PC-3 (cell line): Measurements from ENCODE around the gene CEBPG. TPM values are rescaled to one million over a fixed set of nuclear protein-coding genes. Genes with fewer than 3 reads are reported as not detected.

ENCODE experiments used
- ATAC-seq: fragments of 200-7000 bp; cut with Tn5 transposase; 2 replicates; pipeline ENCODE4 v1.9.1; 2020; ENCODE audit warnings: mild to moderate bottlenecking, moderate library complexity
- BruUV-seq: library from RNA; stranded (reverse); fragments of 400-500 nt; replicated peaks from 2 replicates; lab custom pipeline; 2021; lab: Mats Ljungman, UMichigan
- CTCF ChIA-PET: fragments of 300-600 bp; sonication (Branson Sonifier 250); formaldehyde crosslinking; loops from one replicate; lab custom pipeline; 2022; ENCODE audit warnings: antibody characterized with exemption; lab: Charles Lee
- POLR2A ChIA-PET: fragments of 300-600 bp; sonication (Branson Sonifier 250); formaldehyde crosslinking; loops from one replicate; lab custom pipeline; 2022; ENCODE audit warnings: antibody characterized with exemption; ENCODE audit not compliant: unreplicated experiment; lab: Charles Lee
- DNase-seq: peaks from one replicate; pipeline ENCODE4 v3.0.0-alpha.2; 2015
- H2AFZ ChIP-seq: fragments of 300-600 bp; sonication (generic); 2 replicates; pipeline ENCODE4 v1.6.0; 2016; ENCODE audit warnings: antibody characterized with exemption, low read length
- H3F3A ChIP-seq: fragments of 300-600 bp; sonication (generic); one replicate; pipeline ENCODE4 v1.6.0; 2017; ENCODE audit warnings: antibody characterized with exemption, low read length, control low read depth, mild to moderate bottlenecking; ENCODE audit not compliant: unreplicated experiment
- H3K27ac ChIP-seq: fragments of 300-600 bp; sonication (generic); 2 replicates; pipeline ENCODE4 v1.5.1; 2016; ENCODE audit warnings: mild to moderate bottlenecking, low read length
- H3K27me3 ChIP-seq: fragments of 300-600 bp; sonication (generic); 2 replicates; pipeline ENCODE4 v1.6.1; 2016; ENCODE audit warnings: low read length, mixed read lengths
- H3K36me3 ChIP-seq: fragments of 300-600 bp; sonication (generic); 2 replicates; pipeline ENCODE4 v1.6.1; 2016; ENCODE audit warnings: low read depth, mixed run types, low read length, mixed read lengths
- H3K4me1 ChIP-seq: fragments of 300-600 bp; sonication (generic); 2 replicates; pipeline ENCODE4 v1.5.1; 2016; ENCODE audit warnings: low read length; ENCODE audit not compliant: insufficient read depth
- H3K4me2 ChIP-seq: fragments of 300-600 bp; sonication (generic); 2 replicates; pipeline ENCODE4 v1.6.0; 2016; ENCODE audit warnings: low read length
- H3K4me3 ChIP-seq: fragments of 300-600 bp; sonication (generic); 2 replicates; pipeline ENCODE4 v1.5.1; 2016; ENCODE audit warnings: mild to moderate bottlenecking, low read length, mixed read lengths
- H3K79me2 ChIP-seq: fragments of 300-600 bp; sonication (generic); 2 replicates; pipeline ENCODE4 v1.6.1; 2017; ENCODE audit warnings: low read length, mixed read lengths
- H3K9ac ChIP-seq: fragments of 300-600 bp; sonication (generic); 2 replicates; pipeline ENCODE4 v1.6.0; 2016; ENCODE audit warnings: mild to moderate bottlenecking, low read length
- H3K9me2 ChIP-seq: fragments of 300-600 bp; sonication (generic); replicated peaks from 2 replicates; pipeline ENCODE4 v1.6.1; 2016; ENCODE audit warnings: mixed run types, low read length, mixed read lengths
- H3K9me3 ChIP-seq: fragments of 300-600 bp; sonication (generic); 2 replicates; pipeline ENCODE4 v1.6.1; 2016; ENCODE audit warnings: low read length, mixed read lengths
- H4K20me1 ChIP-seq: fragments of 300-600 bp; sonication (generic); 2 replicates; pipeline ENCODE4 v1.6.1; 2016; ENCODE audit warnings: low read length, mixed read lengths
- EZH2 ChIP-seq: fragments of 300-600 bp; sonication (generic); IDR thresholded peaks from one replicate; pipeline ENCODE4 v1.6.1; 2017; ENCODE audit warnings: antibody characterized with exemption, mild to moderate bottlenecking, low read length; ENCODE audit not compliant: unreplicated experiment
- EZH2phosphoT487 ChIP-seq: fragments of 300-600 bp; sonication (generic); IDR thresholded peaks from 2 replicates; pipeline ENCODE4 v1.6.1; 2018; ENCODE audit warnings: mild to moderate bottlenecking, antibody characterized with exemption, low read length, borderline replicate concordance
- intact Hi-C: fragments of 100-400 bp; cut with micrococcal nuclease; formaldehyde crosslinking; loops from 2 replicates; pipeline ENCODE4 v1.9.0; 2023
- total RNA-seq: library from RNA; depleted of rRNA; stranded (reverse); fragments of >200 nt; gene quantifications from 2 replicates; pipeline ENCODE4 v1.2.3, GENCODE V29; 2014
- TF ChIP-seq, protein P1 (sequence below): fragments of 300-600 bp; sonication (generic); conservative IDR thresholded peaks from 2 replicates; pipeline ENCODE4 v1.5.1; 2017; ENCODE audit warnings: antibody characterized with exemption, low read depth, mild to moderate bottlenecking, low read length

The CEBPG gene
- total RNA-seq, 1 experiment from 2014 or later: 24.6 TPM

DNA sequence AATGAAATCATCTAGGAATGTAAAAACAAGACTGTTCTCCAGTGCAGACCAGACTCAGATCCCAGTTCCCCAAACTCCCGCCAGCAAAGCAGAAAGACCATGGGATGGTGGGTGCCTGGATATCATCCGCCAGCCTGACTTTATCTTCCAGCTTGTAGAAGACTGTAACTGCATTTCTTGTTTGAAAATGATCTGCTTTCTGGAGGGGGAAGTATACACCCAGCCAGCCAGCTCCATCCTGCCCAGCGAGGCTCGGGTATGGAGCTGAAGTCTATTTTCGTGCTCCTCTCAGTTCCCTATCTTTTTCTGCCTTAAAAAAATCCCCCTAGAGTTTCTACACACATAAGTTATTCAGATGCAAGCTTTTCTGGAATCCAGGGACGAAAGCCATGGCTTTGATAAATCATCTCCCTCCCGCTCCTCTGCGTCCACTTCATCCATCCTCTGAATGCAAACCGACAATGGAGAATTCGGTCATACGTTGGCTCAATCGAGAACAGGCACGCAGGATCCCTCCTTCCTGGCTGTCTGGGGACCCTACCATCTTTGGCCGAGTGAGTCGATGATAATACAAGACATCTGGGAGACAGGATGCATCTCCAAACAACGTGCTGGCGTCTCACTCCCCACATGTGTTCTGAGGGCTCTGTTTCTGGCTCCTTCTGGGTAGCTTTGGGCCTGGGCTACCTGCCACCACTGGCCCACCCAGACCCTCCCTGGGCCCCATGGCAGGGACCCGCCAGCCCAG, 31.2 kb downstream of the CEBPG start:
- no peak for ATAC-seq
- intact Hi-C loops: no loop called here
- TF ChIP-seq, protein P1, sequence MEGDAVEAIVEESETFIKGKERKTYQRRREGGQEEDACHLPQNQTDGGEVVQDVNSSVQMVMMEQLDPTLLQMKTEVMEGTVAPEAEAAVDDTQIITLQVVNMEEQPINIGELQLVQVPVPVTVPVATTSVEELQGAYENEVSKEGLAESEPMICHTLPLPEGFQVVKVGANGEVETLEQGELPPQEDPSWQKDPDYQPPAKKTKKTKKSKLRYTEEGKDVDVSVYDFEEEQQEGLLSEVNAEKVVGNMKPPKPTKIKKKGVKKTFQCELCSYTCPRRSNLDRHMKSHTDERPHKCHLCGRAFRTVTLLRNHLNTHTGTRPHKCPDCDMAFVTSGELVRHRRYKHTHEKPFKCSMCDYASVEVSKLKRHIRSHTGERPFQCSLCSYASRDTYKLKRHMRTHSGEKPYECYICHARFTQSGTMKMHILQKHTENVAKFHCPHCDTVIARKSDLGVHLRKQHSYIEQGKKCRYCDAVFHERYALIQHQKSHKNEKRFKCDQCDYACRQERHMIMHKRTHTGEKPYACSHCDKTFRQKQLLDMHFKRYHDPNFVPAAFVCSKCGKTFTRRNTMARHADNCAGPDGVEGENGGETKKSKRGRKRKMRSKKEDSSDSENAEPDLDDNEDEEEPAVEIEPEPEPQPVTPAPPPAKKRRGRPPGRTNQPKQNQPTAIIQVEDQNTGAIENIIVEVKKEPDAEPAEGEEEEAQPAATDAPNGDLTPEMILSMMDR: no peak
- TF ChIP-seq EZH2 (no peak), EZH2phosphoT487 (no peak)
- H3K4me2 ChIP-seq: no peak overlapping the region
- no peaks in the 10 kb centered on the region for H3K4me1 ChIP-seq
- H2AFZ ChIP-seq: no peak overlapping the region
- H3K9me2 ChIP-seq: no peaks in the 10 kb centered on the region
- no TSS peak for BruUV-seq
- H3K27me3 ChIP-seq: no peaks in the 10 kb centered on the region
- no peak overlapping the region for H3K9ac ChIP-seq
- H3K79me2 ChIP-seq: no peaks in the 10 kb centered on the region
- no peak for DNase-seq
- no peaks in the 10 kb centered on the region for H3K9me3 ChIP-seq
- H3F3A ChIP-seq: no peaks in the 10 kb centered on the region
- POLR2A ChIA-PET: no interaction called here
- H3K27ac ChIP-seq: no peak overlapping the region
- CTCF ChIA-PET: no interaction called here
- H3K4me3 ChIP-seq: no peak overlapping the region
- H3K36me3 ChIP-seq: no peaks in the 10 kb centered on the region
- no peaks in the 10 kb centered on the region for H4K20me1 ChIP-seq

DNA sequence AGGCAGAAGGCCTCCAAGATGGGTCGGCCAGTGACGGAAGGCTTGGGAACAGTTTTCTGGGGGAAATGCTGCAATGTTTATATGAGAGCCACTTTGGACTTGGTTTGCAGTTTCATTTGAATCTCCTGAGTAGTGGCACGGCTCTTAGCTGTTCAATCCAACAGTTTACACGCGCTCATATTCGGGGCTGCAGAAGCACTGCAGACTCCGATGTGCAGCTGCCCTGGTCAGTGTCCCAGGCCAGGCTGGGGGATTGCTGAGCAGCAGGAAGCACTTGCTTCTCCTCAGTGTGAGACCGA, 31.7 kb downstream of the CEBPG start:
- no TSS peak for BruUV-seq
- Histone ChIP-seq H3K4me3 (no peak overlapping the region), H3K9me2 (no peaks in the 10 kb centered on the region), H3K36me3 (no peaks in the 10 kb centered on the region), H3K79me2 (no peaks in the 10 kb centered on the region), H4K20me1 (no peaks in the 10 kb centered on the region), H3K27me3 (no peaks in the 10 kb centered on the region), H3K9me3 (no peaks in the 10 kb centered on the region), H2AFZ (no peak overlapping the region), H3F3A (no peaks in the 10 kb centered on the region), H3K4me1 (no peaks in the 10 kb centered on the region), H3K27ac (no peak overlapping the region), H3K4me2 (no peak overlapping the region), H3K9ac (no peak overlapping the region)
- ATAC-seq (no peak), DNase-seq (no peak)
- intact Hi-C loops: no loop called here
- ChIA-PET POLR2A (no interaction called here), CTCF (no interaction called here)
- TF ChIP-seq EZH2phosphoT487: no peak

DNA sequence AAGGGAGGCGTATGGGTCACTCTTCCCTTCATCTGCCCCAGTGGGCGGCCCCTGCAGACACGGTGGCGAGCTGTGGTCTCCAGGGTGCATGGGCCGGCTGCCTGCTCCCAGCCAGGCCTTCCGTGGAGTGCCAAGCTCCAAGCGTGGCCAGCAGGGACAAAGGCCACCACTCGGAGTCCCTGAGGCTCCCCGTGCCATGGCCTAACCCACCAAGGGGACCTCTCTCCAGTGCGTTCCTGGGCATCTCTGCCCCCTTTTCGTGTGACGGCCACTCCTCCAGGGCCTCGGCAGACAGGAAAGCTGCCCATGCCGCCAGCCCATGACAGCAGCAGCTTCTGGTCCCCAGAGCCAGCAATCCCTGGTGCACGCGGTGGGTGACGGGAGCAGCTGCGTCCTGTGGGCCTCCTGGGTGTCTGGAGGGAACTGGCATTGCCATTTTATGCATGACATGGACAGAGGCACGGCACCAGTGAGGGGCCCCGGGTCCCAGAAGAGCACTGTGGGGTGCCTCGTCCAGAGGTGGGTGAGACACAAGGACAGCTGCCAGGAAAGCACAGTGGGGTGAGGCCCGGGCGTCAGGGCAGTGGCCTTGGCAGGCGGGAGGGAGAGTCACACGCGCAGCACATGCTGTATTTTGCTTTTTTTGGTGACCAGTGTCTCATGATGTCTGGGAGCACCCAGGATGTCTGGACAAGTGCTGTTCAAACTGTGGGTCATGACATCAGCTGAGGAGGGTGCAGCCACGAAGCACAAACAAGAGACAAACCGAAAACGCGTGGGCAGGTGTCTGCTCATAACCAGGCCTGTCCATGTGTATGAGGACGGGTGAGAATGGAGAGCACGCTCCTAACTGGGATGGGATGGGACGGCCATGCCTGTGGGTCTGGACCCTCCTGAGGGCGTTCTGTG, 32.3 kb downstream of the CEBPG start:
- CTCF ChIA-PET: interaction anchor here (1.4 kb wide), 1 partner anchor 170 kb away, joined by 5 read pairs; no protein-coding TSS in a partner anchor
- ATAC-seq (no peak), DNase-seq (no peak)
- no peaks in the 10 kb centered on the region for H3K9me2 ChIP-seq
- H3K27ac ChIP-seq: no peak overlapping the region
- intact Hi-C loops: loop anchor here (1.0 to 2.0 kb wide), 2 partner anchors 163 to 171 kb away; no protein-coding TSS in a partner anchor
- no peak overlapping the region for H3K4me3 ChIP-seq
- BruUV-seq: no TSS peak
- TF ChIP-seq EZH2phosphoT487: no peak
- no peak for TF ChIP-seq EZH2
- TF ChIP-seq, protein P1: no peak
- H3F3A ChIP-seq: no peaks in the 10 kb centered on the region
- POLR2A ChIA-PET: no interaction called here
- no peaks in the 10 kb centered on the region for H3K4me1 ChIP-seq
- no peaks in the 10 kb centered on the region for H3K27me3 ChIP-seq
- H3K9me3 ChIP-seq: no peaks in the 10 kb centered on the region
- H3K36me3 ChIP-seq: no peaks in the 10 kb centered on the region
- H3K4me2 ChIP-seq: no peak overlapping the region
- H3K79me2 ChIP-seq: no peaks in the 10 kb centered on the region
- no peak overlapping the region for H3K9ac ChIP-seq
- H4K20me1 ChIP-seq: no peaks in the 10 kb centered on the region
- no peak overlapping the region for H2AFZ ChIP-seq
